ENCODE measurements around the gene C2CD2. TPM values are rescaled to one million over a fixed set of nuclear protein-coding genes. Genes with fewer than 3 reads are reported as not detected.

Gene C2CD2
- total and polyA plus RNA-seq, 2 of the 8 experiments (the other 6 are each of a cell fraction or from before 2014, with no cell fraction given) = 10.4 to 13.0 TPM

- TF ChIP-seq CHD7 (IDR thresholded peaks at IDR 0.05; ENCODE audit: insufficient replicate concordance, low read length) (no peak), KDM1A (IDR thresholded peaks at IDR 0.05; ENCODE audit: borderline replicate concordance, low read length) (no peak), BRCA1 (IDR thresholded peaks at IDR 0.05; ENCODE audit: low read depth, low read length) (no peak), POLR2AphosphoS5 (IDR thresholded peaks at IDR 0.05; ENCODE audit: low read depth, low read length) (no peak), HDAC2 (IDR thresholded peaks at IDR 0.05; ENCODE audit: borderline replicate concordance in 1 of 2, low read depth in 2 of 2, low read length in 2 of 2) (no peak), ATF3 (IDR thresholded peaks at IDR 0.05; ENCODE audit: insufficient read depth, low read depth, low read length) (no peak), JUND (IDR thresholded peaks at IDR 0.05; ENCODE audit: low read length) (no peak)
Measured at GRCh38 chr21:41840880-41841279, 112.9 kb downstream of the C2CD2 start (continued).
